Medulla oblongata (tissue), 1 donor: ENCODE results near the gene MFSD2A.
"Not testable (repeated sequence)": the region's sequence is repeated elsewhere in the genome, so short reads cannot be mapped to it uniquely, and the experiment has no call there.

Experiments
- DNase-seq: peaks from one replicate; pipeline ENCODE4 v3.0.0-alpha.2; 2015; ENCODE audit errors: extremely low spot score

MFSD2A gene

GRCh38 chr1:40003156-40004093, 48.5 kb downstream of the MFSD2A start:
- peak; percentile 15 for DNase-seq

GRCh38 chr1:40004857-40005256, 49.9 kb downstream of the MFSD2A start:
- DNase-seq = no peak

- DNase-seq = not testable (repeated sequence)
Measured at GRCh38 chr1:40007481-40008034, 52.6 kb downstream of the MFSD2A start.

GRCh38 chr1:40011198-40011597, 56.3 kb downstream of the MFSD2A start:
- no peak for DNase-seq

GRCh38 chr1:40014253-40014706, 59.3 kb downstream of the MFSD2A start:
- DNase-seq = no peak

- DNase-seq = no peak
Measured at GRCh38 chr1:40014812-40015594, 60.1 kb downstream of the MFSD2A start.

GRCh38 chr1:40017951-40018575, 63.1 kb downstream of the MFSD2A start:
- no peak for DNase-seq
